Esophagus squamous epithelium (tissue), 4 donors: ENCODE measurements around the gene PWP1.
"Not testable (repeated sequence)": the region's sequence is repeated elsewhere in the genome, so short reads cannot be mapped to it uniquely, and the experiment has no call there.

Experiments
- POLR2A ChIP-seq, 4 donors: fragments of 450-650 bp; IDR thresholded peaks; one replicate each; pipeline ENCODE4 v1.6.1; 2017; ENCODE audit warnings: antibody characterized with exemption in 4 of 4, mild to moderate bottlenecking in 4 of 4, moderate library complexity in 3 of 4
- TF ChIP-seq, protein P1 (sequence below), 6 experiments: fragments of 450-650 bp in 4 of 6; fragments of 200-600 bp in 2 of 6; sonication (generic) in 2 of 6; IDR thresholded peaks; one replicate each; pipeline ENCODE4 v1.5.1; 2016 to 2019; ENCODE audit warnings: antibody characterized with exemption in 6 of 6, mild to moderate bottlenecking in 4 of 6, moderate library complexity in 4 of 6

DNA sequence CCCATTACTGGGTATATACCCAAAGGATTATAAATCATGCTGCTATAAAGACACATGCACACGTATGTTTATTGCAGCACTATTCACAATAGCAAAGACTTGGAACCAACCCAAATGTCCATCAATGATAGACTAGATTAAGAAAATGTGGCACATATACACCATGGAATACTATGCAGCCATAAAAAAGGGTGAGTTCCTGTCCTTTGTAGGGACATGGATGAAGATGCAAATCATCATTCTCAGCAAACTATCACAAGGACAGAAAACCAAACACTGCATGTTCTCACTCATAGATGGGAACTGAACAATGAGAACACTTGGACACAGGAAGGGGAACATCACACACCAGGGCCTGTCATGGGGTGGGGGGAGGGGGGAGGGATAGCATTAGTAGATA is 42.1 kb downstream of the PWP1 start:
- TF ChIP-seq, protein P1, sequence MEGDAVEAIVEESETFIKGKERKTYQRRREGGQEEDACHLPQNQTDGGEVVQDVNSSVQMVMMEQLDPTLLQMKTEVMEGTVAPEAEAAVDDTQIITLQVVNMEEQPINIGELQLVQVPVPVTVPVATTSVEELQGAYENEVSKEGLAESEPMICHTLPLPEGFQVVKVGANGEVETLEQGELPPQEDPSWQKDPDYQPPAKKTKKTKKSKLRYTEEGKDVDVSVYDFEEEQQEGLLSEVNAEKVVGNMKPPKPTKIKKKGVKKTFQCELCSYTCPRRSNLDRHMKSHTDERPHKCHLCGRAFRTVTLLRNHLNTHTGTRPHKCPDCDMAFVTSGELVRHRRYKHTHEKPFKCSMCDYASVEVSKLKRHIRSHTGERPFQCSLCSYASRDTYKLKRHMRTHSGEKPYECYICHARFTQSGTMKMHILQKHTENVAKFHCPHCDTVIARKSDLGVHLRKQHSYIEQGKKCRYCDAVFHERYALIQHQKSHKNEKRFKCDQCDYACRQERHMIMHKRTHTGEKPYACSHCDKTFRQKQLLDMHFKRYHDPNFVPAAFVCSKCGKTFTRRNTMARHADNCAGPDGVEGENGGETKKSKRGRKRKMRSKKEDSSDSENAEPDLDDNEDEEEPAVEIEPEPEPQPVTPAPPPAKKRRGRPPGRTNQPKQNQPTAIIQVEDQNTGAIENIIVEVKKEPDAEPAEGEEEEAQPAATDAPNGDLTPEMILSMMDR (IDR thresholded peaks at IDR 0.05): not testable (repeated sequence)
- TF ChIP-seq POLR2A (IDR thresholded peaks at IDR 0.05): not testable (repeated sequence)
